Activated CD4-positive, alpha-beta T cell treated with anti-CD3 and anti-CD28 coated beads, Interleukin-2, amount 50 U/mL, for 1 hour (primary cell): ENCODE measurements around the gene FAM47A.

Source experiments
- DNase-seq: peaks from one replicate; pipeline ENCODE4 v3.0.0-alpha.2; 2020

Gene FAM47A

DNA sequence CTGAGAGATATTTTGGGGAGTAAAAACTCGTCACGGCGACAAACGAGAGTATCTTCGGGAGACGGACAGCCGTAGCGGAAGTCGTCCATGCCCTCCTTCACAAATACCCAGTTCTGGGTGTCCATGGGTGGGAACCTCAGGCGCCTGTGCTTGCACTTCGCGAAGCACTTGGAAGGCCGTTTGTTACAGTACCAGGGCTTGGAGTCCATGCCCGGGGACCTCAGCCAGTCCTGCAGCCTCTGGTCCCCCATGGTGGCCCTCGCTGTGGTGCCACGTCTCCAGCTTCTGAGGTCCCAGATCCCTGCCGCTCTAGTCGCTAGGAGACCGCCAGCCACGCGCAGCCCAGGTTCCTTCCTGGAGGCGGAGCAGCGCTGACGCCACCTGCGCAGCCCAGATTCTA, at the start of gene FAM47A:
Gene FAM47A (minus strand): TSS at position 287 of the 400 bp plus-strand sequence. CDS start 36 bp downstream, at position 251.
- no peak for DNase-seq

DNA sequence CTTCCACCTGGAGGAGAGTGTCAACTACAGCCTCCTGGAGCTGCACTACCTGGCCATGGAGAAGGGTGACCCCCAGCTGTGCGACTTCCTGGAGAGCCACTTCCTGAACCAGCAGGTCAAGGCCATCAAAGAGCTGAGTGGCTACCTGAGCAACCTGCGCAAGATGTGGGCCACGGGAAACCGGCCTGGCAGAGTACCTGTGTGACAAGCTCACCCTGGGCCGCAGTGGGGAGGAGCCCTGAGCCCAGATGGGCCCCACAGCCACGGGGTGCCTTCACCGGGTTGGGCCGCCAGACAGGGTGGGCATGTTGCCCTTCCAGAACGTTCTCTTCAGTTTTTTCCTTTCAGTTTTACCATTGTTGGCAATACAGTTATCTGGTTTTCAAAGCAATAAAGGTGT, 15.2 kb upstream of the FAM47A start:
- no peak for DNase-seq

DNA sequence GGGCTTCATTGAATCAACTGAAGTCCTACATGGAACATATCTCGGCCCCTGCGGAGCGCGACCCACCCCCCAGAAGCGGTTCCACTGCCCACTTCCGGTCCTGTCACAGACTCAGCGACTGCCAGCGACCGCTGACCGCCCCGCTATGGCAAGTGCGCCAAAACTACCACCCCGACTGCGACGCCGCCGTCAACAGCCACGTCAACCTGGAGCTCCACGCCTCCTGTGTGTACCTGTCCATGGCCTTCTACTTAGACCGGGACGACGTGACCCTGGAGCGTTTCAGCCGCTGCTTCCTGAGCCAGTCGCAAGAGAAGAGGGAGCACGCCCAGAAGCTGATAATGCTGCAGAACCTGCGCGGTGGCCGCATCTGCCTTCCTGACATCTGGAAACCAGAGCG, 14.8 kb upstream of the FAM47A start:
- DNase-seq: no peak

DNA sequence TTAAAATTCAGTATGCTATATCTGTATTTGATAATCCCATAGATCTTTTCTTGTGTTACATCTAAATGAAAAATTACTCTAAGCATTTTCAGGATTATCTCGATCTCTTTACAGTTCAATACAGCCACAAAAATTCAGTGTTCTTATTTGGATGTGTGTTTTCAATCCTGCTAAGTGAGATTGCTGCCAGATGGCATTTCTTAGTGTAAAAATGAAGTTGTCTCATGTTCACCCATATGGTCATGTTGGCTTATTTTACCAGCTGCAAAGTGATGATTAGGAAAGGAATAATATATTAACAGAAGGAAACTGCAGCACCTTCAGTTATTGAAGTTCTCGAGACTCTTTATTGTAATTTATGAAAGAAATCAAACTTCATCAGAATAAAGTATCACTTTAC, 12.1 kb upstream of the FAM47A start:
- DNase-seq: no peak

DNA sequence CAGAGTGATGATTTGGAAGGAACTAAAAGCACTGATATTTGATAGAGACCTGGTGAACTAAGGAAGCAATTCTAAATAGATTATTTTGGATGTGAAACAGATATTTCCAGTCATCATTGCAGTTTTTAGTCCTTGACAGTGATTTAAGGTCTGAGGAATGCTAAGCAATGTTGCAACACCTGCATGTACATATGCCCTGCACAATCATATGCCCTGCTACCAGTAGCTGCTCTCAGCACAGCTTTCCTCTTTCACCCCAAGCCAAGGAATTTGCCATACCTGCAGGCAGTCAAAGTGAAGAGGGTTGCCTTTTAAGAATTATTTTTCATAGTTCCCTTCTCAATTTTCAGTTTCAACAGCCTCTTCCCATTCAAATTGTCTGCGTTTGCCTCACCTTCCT, 8.7 kb upstream of the FAM47A start:
- DNase-seq: no peak

DNA sequence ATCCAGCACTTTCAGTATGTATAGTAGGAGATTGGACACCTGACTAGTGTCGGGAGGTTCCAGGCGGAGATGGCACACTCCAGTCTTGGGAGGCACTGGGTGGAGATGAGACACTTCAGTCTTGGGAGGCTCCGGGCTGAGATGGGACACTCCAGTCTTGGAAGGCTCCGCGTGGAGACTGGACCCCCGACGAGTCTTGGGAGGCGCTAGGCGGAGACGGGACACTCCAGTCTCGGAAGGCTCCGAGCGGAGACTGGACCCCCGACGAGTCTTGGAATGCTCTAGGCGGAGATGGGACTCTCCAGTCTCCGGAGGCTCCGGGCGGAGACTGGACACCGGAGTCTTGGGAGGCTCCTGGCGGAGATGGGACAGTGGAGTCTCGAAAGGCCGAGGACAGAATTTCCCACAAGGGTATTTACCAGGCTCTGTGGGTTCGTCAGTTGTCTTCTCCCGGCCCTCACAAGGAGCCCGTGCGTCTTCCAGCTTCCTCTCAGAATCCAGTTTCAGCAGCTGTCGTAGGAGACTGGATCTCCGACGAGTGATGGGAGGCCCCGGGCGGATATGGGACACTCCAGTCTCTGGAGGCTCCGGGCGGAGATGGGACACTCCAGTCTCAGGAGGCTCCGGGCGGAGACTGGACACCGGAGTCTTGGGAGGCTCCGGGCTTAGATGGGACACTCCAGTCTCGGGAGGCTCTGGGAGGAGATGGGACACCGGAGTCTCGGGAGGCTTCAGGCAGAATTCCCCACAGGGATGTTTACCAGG, 952 bp downstream of the FAM47A start:
- no peak for DNase-seq

DNA sequence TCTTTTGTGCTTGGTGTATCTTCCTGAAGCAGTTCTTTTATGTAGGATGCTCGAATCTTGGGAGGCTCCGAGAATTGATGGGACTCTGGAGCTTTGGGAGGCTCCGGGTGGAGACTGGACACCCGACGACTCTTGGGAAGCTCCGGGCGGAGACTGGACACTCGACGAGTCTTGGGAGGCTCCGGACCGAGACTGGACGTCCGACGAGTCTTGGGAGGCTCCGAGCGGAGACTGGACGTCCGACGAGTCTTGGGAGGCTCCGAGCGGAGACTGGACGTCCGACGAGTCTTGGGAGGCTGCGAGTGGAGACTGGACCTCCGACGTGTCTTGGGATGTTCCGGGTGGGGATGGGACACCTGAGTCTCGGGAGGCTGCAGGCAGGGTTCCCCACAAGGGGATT, 1.6 kb downstream of the FAM47A start:
- no peak for DNase-seq

DNA sequence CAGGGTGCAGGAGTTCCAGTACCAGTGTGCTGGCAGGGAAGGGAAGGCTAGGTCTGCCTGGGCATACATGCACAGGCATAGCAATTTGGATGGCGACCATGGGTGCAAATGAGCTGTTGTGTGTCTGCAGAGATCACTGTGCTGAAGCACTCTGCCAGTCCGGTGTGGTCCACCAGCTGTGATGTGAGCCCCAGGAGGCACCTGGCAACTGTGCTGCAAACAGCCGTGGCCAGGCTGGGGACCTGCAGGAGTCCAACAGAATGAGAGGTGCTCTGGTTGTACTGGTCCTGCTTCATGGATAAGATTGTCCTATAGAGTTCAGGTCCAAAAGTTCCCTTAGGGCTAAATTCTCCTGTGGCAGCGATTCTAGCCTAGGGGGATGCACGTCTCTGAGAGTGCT, 6.1 kb downstream of the FAM47A start:
- no peak for DNase-seq

DNA sequence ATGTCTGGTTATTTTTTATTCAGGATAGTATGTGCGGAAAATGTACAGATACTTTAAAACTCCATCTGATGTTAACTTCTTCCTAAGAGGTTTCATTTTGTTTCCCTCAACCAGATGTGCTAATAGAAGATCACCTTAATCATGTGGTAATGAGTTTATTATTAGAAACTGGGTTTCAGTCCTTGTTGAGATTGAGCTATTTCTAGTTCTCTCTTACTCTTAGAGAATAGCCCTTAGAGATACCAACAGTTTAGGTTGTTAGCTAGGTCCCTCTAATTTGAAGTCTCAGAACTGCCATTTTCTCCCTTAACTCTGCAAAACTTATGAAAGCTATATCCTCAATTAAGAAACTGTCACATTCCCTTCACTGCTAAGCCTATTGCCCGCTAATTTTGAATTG, 13.0 kb downstream of the FAM47A start:
- no peak for DNase-seq

DNA sequence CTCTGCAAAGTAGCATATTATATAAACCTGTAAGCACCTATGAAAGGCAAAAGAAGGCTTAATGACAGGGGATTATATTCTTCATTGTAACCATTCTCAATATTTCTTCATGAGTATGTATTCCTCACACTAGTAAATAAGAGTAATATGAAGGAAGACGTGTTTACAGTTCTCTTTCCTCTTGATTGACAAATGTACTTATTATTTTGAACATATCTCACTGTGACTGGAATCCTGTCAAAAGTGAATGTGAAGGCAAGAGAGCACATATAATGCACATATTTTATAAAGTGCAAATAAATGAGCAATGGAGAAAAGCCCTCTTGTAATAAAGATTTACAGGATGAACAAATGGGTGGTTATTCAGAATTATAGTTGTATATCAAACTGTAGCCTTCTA, 19.7 kb downstream of the FAM47A start:
- DNase-seq: no peak
